Urothelium cell line (cell line): ENCODE results near the gene CBLB.

Experiments
- DNase-seq: peaks from one replicate; pipeline ENCODE4 v3.0.0; 2011; ENCODE audit warnings: low spot score, mixed read lengths
- FAIRE-seq: peaks from 2 replicates; lab custom pipeline; 2011; peaks lifted over from hg19 to GRCh38; lab: Jason Lieb, UNC

Gene CBLB

GRCh38 chr3:105649480-105649879 lies 219.3 kb downstream of the CBLB start:
- DNase-seq (no peak), FAIRE-seq (no peak)

- FAIRE-seq (peak; percentile 93), DNase-seq (peak; percentile 26)
These were observed 221.8 kb downstream of the CBLB start for GRCh38 chr3:105647047-105647446.

- DNase-seq (no peak), FAIRE-seq (no peak)
These were observed 229.7 kb downstream of the CBLB start for GRCh38 chr3:105639131-105639530.

GRCh38 chr3:105634708-105635107 lies 234.1 kb downstream of the CBLB start:
- DNase-seq (no peak), FAIRE-seq (no peak)

GRCh38 chr3:105629718-105630117 lies 239.1 kb downstream of the CBLB start:
- FAIRE-seq (no peak), DNase-seq (no peak)

GRCh38 chr3:105626739-105627138 lies 242.1 kb downstream of the CBLB start:
- no peak for DNase-seq

GRCh38 chr3:105622169-105622568 lies 246.6 kb downstream of the CBLB start:
- DNase-seq (no peak), FAIRE-seq (no peak)

More at GRCh38 chr3:105626739-105627138, 242.1 kb downstream of the CBLB start:
- FAIRE-seq: no peak

GRCh38 chr3:105620236-105620635 lies 248.6 kb downstream of the CBLB start:
- DNase-seq (no peak), FAIRE-seq (no peak)

- DNase-seq: no peak
- FAIRE-seq: no peak
These were observed 249.2 kb downstream of the CBLB start for GRCh38 chr3:105619651-105620050.

GRCh38 chr3:105618556-105618955 lies 250.3 kb downstream of the CBLB start:
- no peak for DNase-seq
- no peak for FAIRE-seq

GRCh38 chr3:105616374-105617121 lies 252.3 kb downstream of the CBLB start:
- FAIRE-seq (no peak), DNase-seq (no peak)

- DNase-seq: no peak
- FAIRE-seq: no peak
These were observed 253.0 kb downstream of the CBLB start for GRCh38 chr3:105615814-105616213.

- DNase-seq (no peak), FAIRE-seq (peak; percentile 44)
These were observed 254.4 kb downstream of the CBLB start for GRCh38 chr3:105614288-105615030.

GRCh38 chr3:105613120-105613519 lies 255.7 kb downstream of the CBLB start:
- FAIRE-seq (no peak), DNase-seq (no peak)

- FAIRE-seq (no peak), DNase-seq (no peak)
These were observed 257.3 kb downstream of the CBLB start for GRCh38 chr3:105611304-105612192.

- no peak for DNase-seq
- no peak for FAIRE-seq
These were observed 258.3 kb downstream of the CBLB start for GRCh38 chr3:105610473-105610872.

GRCh38 chr3:105608623-105609022 lies 260.2 kb downstream of the CBLB start:
- DNase-seq: no peak
- FAIRE-seq: no peak

- no peak for FAIRE-seq
- DNase-seq: no peak
These were observed 262.8 kb downstream of the CBLB start for GRCh38 chr3:105606016-105606415.
